SJCRH30 (cell line): ENCODE measurements around the gene PDE1A. TPM values are rescaled to one million over a fixed set of nuclear protein-coding genes. Genes with fewer than 3 reads are reported as not detected.

Experiments
- DNase-seq, 2 experiments: peaks; one replicate each; pipeline ENCODE4 v3.0.0-alpha.2; 2015 to 2020
- H3K27ac ChIP-seq: fragments of 250-450 bp; sonication (Bioruptor Pico); 2 replicates; pipeline ENCODE4 v1.5.1; 2020; ENCODE audit warnings: mild to moderate bottlenecking, moderate library complexity
- H3K27me3 ChIP-seq: fragments of 250-450 bp; sonication (Bioruptor Pico); 2 replicates; pipeline ENCODE4 v1.5.1; 2020; ENCODE audit warnings: mild to moderate bottlenecking, moderate library complexity
- H3K36me3 ChIP-seq: fragments of 250-450 bp; sonication (Bioruptor Pico); 2 replicates; pipeline ENCODE4 v1.5.1; 2020; ENCODE audit warnings: mild to moderate bottlenecking, moderate library complexity
- H3K4me1 ChIP-seq: fragments of 250-450 bp; sonication (Bioruptor Pico); 2 replicates; pipeline ENCODE4 v1.5.1; 2020; ENCODE audit warnings: mild to moderate bottlenecking, moderate library complexity
- H3K4me3 ChIP-seq: fragments of 250-450 bp; sonication (Bioruptor Pico); 2 replicates; pipeline ENCODE4 v1.5.1; 2020; ENCODE audit warnings: mild to moderate bottlenecking, moderate library complexity
- H3K9me3 ChIP-seq: fragments of 250-450 bp; sonication (Bioruptor Pico); replicated peaks from 2 replicates; pipeline ENCODE4 v1.5.1; 2020; ENCODE audit warnings: mild to moderate bottlenecking, moderate library complexity
- total RNA-seq: library from RNA; depleted of rRNA; stranded (reverse); fragments of >200 nt; shearing (Covaris generic); gene quantifications from 2 replicates; pipeline ENCODE4 v1.2.3, GENCODE V29; 2014

Gene PDE1A
- total RNA-seq, 1 experiment from 2014 or later = 1.6 TPM

DNA sequence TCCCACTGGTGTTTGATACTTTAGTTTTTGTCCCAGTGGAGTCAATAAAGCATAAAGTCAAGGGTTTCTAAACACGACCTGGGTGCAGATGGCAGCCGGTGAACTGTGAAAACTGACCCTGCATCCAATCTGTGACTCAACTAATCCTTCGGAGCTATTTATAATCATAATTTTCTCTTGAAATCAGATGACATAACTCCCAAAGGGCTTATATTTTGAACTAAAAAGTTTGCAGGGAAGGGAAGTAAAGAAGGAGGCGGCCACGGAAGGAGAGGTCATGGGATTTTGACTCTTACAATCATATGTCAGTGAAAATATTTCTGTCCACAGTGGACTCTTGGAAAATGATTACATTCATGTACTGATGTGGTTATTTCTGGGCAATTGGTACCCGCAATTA, 178.5 kb downstream of the PDE1A start:
- Histone ChIP-seq H3K27me3 (no peaks in the 10 kb centered on the region), H3K36me3 (no peaks in the 10 kb centered on the region), H3K27ac (no peak overlapping the region), H3K4me3 (no peak overlapping the region), H3K4me1 (0 out of 2 replicates have a peak, but pooled peaks cover 3% of the 10 kb centered on the region), H3K9me3 (peaks cover 2% of the 10 kb centered on the region; the same call in 1 of the 2 replicates)
- DNase-seq = peak in 1 of 2 experiments; percentile 5

DNA sequence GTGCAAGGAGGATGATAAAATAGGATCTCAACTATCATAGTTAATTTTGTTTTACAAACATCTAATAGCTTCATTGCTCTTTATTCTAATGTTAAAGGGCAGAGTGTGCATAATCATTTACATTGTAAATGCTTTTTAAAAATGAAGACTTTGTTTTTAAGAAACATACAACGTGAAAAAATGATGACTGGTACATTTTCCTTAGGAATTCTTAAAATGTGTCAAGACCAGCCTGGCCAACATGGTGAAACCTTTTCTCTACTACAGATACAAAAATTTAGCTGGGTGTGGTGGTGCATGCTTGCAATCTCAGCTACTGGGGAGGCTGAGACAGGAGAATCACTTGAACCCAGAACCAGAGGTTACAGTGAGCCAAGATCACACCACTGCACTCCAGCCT, 179.0 kb downstream of the PDE1A start:
- no peak overlapping the region for H3K4me3 ChIP-seq
- 0 out of 2 replicates have a peak, but pooled peaks cover 3% of the 10 kb centered on the region for H3K4me1 ChIP-seq
- no peaks in the 10 kb centered on the region for H3K36me3 ChIP-seq
- no peak overlapping the region for H3K27ac ChIP-seq
- no peak for DNase-seq
- H3K27me3 ChIP-seq = no peaks in the 10 kb centered on the region
- peaks cover 2% of the 10 kb centered on the region; the same call in 1 of the 2 replicates for H3K9me3 ChIP-seq

- Histone ChIP-seq H3K36me3 (no peaks in the 10 kb centered on the region), H3K27me3 (no peaks in the 10 kb centered on the region), H3K4me3 (no peak overlapping the region), H3K9me3 (0 out of 2 replicates have a peak, but pooled peaks cover 2% of the 10 kb centered on the region), H3K4me1 (peaks cover 3% of the 10 kb centered on the region; the same call in 1 of the 2 replicates), H3K27ac (no peak overlapping the region)
- DNase-seq = no peak
Observed at GRCh38 chr2:182245963-182246362, 180.9 kb downstream of the PDE1A start.

DNA sequence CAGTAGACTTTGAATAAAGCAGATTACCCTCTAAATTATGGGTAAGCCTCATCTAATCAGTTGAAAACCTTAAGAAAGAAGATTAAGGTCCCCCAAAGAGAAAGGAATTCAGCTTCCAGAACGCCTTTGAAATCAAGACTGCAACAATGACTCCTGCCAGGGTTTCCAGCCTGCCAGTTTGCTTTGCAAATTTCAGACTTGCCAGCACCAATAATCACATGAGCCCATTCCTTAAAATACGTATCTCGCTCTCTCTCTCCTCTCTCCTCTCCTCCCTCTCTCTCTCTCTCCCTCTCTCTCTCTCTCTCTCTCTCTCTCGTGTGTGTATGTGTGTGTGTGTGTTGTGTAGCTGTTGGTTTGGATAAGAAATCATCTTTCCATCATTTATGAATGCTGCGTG, 184.2 kb downstream of the PDE1A start:
- H3K36me3 ChIP-seq = no peaks in the 10 kb centered on the region
- no peak overlapping the region for H3K27ac ChIP-seq
- no peak for DNase-seq
- H3K4me1 ChIP-seq = no peaks in the 10 kb centered on the region; the same call in 1 of the 2 replicates
- H3K27me3 ChIP-seq = no peaks in the 10 kb centered on the region
- no peak overlapping the region for H3K4me3 ChIP-seq
- 0 out of 2 replicates have a peak, but pooled peaks cover 2% of the 10 kb centered on the region for H3K9me3 ChIP-seq

DNA sequence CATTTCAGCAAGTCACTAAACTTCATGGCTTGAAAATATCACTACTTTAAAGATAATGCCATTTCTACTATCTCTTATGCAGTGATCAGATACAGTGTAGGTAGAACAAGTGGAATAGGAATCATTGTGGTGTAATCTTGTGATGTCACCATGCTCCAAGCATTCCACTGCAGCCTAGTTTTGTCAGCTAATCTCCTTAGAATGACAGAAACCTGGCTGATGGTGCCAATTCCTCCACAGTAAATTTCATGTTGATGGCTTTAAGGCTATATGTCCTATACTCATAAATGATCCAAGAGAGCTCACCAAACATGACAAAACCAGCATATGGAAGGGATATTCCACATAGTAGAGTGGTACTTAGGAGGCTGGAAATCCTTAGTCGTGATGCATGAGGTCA, 184.9 kb downstream of the PDE1A start:
- no peak for DNase-seq
- Histone ChIP-seq H3K4me3 (no peak overlapping the region), H3K36me3 (no peaks in the 10 kb centered on the region), H3K9me3 (no peaks in the 10 kb centered on the region), H3K27ac (no peak overlapping the region), H3K27me3 (no peaks in the 10 kb centered on the region), H3K4me1 (no peaks in the 10 kb centered on the region; the same call in 1 of the 2 replicates)

GRCh38 chr2:182240862-182241371, 185.9 kb downstream of the PDE1A start:
- peak in 1 of 2 experiments; percentile 44 for DNase-seq
- no peaks in the 10 kb centered on the region for H3K36me3 ChIP-seq
- no peaks in the 10 kb centered on the region; the same call in 1 of the 2 replicates for H3K4me1 ChIP-seq
- H3K9me3 ChIP-seq = no peaks in the 10 kb centered on the region
- no peaks in the 10 kb centered on the region for H3K27me3 ChIP-seq
- no peak overlapping the region for H3K27ac ChIP-seq
- no peak overlapping the region for H3K4me3 ChIP-seq

DNA sequence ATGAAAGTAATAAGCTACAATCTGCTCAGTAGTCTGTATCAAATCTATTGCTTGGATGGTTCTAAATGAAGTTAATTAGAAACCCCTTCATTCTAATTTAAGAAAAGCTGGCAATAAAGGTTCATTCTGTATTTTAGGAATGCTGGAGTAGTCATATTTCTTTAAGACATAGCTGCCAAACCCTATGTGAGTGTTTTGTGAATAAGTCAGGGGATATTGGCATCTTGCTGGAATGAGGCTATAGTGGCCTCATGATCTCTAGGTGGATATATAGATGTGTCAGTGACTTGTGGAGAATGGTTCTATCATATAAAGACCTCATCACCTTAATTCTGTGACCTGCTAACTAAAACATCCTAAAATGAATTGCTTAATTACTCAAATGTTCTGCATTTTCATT, 196.3 kb downstream of the PDE1A start:
- no peak overlapping the region for H3K27ac ChIP-seq
- H3K36me3 ChIP-seq = no peaks in the 10 kb centered on the region
- DNase-seq = no peak
- H3K9me3 ChIP-seq = no peaks in the 10 kb centered on the region
- H3K27me3 ChIP-seq = no peaks in the 10 kb centered on the region
- H3K4me3 ChIP-seq = no peak overlapping the region
- H3K4me1 ChIP-seq = no peaks in the 10 kb centered on the region

DNA sequence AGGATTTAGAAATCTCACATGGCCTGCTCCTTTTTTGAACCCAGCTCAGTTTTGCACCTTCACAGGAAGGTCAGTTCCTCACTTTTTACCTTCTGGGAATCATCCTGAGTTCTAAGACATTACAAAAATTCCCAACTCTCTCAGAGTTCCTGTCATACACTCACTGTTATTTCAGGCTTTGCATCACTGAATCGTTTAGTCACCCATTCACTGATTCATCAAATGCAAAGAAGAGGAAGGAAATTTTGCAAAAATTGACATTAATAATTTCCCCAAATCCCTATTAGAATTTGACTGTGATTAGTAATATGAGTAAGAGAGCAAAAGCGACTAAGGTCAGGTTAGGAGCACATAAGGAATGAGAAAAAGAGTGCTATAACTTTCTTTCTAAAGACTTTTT, 197.5 kb downstream of the PDE1A start:
- no peak overlapping the region for H3K27ac ChIP-seq
- no peak for DNase-seq
- H3K36me3 ChIP-seq = no peaks in the 10 kb centered on the region
- H3K4me1 ChIP-seq = no peaks in the 10 kb centered on the region
- H3K4me3 ChIP-seq = no peak overlapping the region
- H3K27me3 ChIP-seq = no peaks in the 10 kb centered on the region
- no peaks in the 10 kb centered on the region for H3K9me3 ChIP-seq

GRCh38 chr2:182228741-182229140, 198.1 kb downstream of the PDE1A start:
- no peak overlapping the region for H3K27ac ChIP-seq
- H3K4me3 ChIP-seq = no peak overlapping the region
- H3K4me1 ChIP-seq = no peaks in the 10 kb centered on the region
- no peaks in the 10 kb centered on the region for H3K27me3 ChIP-seq
- DNase-seq = no peak
- no peaks in the 10 kb centered on the region for H3K9me3 ChIP-seq
- no peaks in the 10 kb centered on the region for H3K36me3 ChIP-seq

DNA sequence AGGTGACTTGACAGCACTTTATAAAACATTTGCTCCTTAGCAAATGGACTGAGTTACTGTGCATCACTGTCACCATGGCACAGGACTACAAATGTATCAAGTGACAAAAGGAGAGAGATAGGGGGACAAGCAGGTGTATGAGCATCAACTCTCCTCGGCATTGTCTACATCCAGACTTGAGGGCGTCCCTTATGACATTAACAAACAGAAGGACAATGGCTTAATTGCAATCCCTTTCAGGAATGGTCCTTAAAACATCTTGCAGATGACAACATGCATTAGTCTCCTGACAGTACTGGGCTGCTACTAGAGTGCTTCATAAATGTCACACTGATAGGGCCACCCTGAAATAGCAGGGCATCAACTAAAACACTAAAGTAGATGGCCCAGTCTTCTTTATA, 198.8 kb downstream of the PDE1A start:
- no peaks in the 10 kb centered on the region for H3K36me3 ChIP-seq
- no peaks in the 10 kb centered on the region for H3K9me3 ChIP-seq
- H3K4me1 ChIP-seq = no peaks in the 10 kb centered on the region
- no peak overlapping the region for H3K4me3 ChIP-seq
- H3K27me3 ChIP-seq = no peaks in the 10 kb centered on the region
- H3K27ac ChIP-seq = no peak overlapping the region
- no peak for DNase-seq

GRCh38 chr2:182226807-182227206, 200.0 kb downstream of the PDE1A start:
- no peaks in the 10 kb centered on the region for H3K27me3 ChIP-seq
- no peaks in the 10 kb centered on the region for H3K9me3 ChIP-seq
- no peak overlapping the region for H3K27ac ChIP-seq
- no peaks in the 10 kb centered on the region for H3K4me1 ChIP-seq
- no peaks in the 10 kb centered on the region for H3K36me3 ChIP-seq
- no peak overlapping the region for H3K4me3 ChIP-seq
- DNase-seq = no peak

GRCh38 chr2:182224669-182225068, 202.2 kb downstream of the PDE1A start:
- Histone ChIP-seq H3K36me3 (no peaks in the 10 kb centered on the region), H3K27ac (no peak overlapping the region), H3K9me3 (no peaks in the 10 kb centered on the region), H3K4me3 (no peak overlapping the region), H3K27me3 (no peaks in the 10 kb centered on the region), H3K4me1 (no peaks in the 10 kb centered on the region)
- DNase-seq = no peak

GRCh38 chr2:182220998-182221397, 205.8 kb downstream of the PDE1A start:
- no peaks in the 10 kb centered on the region for H3K4me1 ChIP-seq
- no peak for DNase-seq
- no peaks in the 10 kb centered on the region; the same call in 1 of the 2 replicates for H3K36me3 ChIP-seq
- H3K27me3 ChIP-seq = no peaks in the 10 kb centered on the region
- H3K4me3 ChIP-seq = no peak overlapping the region
- no peak overlapping the region for H3K27ac ChIP-seq
- H3K9me3 ChIP-seq = no peaks in the 10 kb centered on the region

DNA sequence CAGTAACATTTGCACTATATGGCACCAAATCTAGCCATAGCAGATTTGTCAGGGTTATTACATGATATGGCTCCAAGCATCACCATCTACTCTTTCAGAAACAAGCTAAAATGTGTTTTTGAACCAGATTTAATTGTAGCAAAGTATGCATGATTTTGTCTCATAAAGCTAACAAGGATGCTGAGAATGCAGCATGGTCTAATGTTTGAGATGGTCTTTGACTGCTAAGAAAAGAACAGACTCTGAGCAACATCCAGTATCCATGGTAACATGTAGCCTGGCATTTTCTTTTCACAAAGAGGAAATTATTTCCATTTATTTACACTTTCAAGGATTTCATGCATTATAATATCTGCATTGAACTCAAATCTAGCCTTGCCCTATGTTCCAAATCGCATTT, 206.5 kb downstream of the PDE1A start:
- H3K27me3 ChIP-seq = no peaks in the 10 kb centered on the region
- H3K36me3 ChIP-seq = no peaks in the 10 kb centered on the region; the same call in 1 of the 2 replicates
- no peak for DNase-seq
- no peaks in the 10 kb centered on the region for H3K4me1 ChIP-seq
- no peaks in the 10 kb centered on the region for H3K9me3 ChIP-seq
- no peak overlapping the region for H3K27ac ChIP-seq
- H3K4me3 ChIP-seq = no peak overlapping the region

DNA sequence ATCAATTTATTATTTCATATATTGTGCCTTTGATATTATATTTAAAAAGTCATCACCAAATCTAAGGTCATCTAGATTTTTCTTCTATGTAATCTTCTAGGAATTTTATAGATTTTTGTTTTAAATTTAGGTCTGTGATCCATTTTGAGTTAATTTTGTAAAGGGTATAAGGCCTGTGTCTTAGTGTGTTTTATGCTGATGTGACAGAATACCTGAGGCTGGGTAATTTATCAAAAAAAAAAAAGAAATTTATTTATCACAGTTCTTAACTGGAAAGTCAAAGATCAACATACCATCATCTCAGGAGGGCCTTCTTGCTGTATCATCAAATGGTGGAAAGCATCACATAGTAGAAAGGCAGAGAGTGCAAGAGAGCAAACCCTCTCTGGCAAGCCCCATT, 216.2 kb downstream of the PDE1A start:
- no peak overlapping the region for H3K27ac ChIP-seq
- no peak for DNase-seq
- H3K4me1 ChIP-seq = no peaks in the 10 kb centered on the region
- no peak overlapping the region for H3K4me3 ChIP-seq
- H3K27me3 ChIP-seq = no peaks in the 10 kb centered on the region
- no peaks in the 10 kb centered on the region for H3K9me3 ChIP-seq
- H3K36me3 ChIP-seq = no peaks in the 10 kb centered on the region

DNA sequence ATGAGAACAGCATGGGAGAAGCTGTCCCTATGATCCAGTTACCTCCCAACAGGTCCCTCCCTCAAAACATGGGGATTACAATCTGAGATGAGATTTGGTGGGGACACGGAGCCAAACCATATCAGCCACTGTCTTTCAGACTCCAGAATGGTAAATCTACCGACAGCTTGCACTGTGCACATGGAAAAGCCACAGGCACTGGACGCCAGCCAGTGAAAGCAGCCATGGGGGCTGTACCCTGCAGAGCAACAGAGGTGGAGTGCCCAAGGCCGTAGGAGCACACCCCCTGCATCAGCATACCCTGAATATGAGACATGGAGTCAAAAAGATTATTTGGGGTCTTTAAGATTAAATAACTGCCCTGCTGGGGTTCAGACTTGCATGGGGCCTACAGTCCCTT, 218.4 kb downstream of the PDE1A start:
- Histone ChIP-seq H3K27ac (no peak overlapping the region), H3K27me3 (no peaks in the 10 kb centered on the region), H3K36me3 (no peaks in the 10 kb centered on the region), H3K4me1 (no peaks in the 10 kb centered on the region), H3K4me3 (no peak overlapping the region), H3K9me3 (no peaks in the 10 kb centered on the region; the same call in 1 of the 2 replicates)
- no peak for DNase-seq
